Suppressor macrophage treated with lipopolysaccharide for 4 hours (primary cell): ENCODE results near the gene TPGS1.

Experiments used
- DNase-seq: peaks from one replicate; pipeline ENCODE4 v3.0.0-alpha.2; 2020

Gene TPGS1

GRCh38 chr19:496112-496665 is 11.1 kb upstream of the TPGS1 start, which contains the start of gene MADCAM1:
MADCAM1 (plus strand) TSS chr19:496486; CDS start chr19:496500, 14 bp downstream.
- no peak for DNase-seq

- no peak for DNase-seq
Observed at GRCh38 chr19:496986-497385, 10.3 kb upstream of the TPGS1 start.

- no peak for DNase-seq
Observed at GRCh38 chr19:497491-497868, 9.8 kb upstream of the TPGS1 start.

- no peak for DNase-seq
Observed at GRCh38 chr19:497869-498510, 9.3 kb upstream of the TPGS1 start.

- DNase-seq, result no peak
Observed at GRCh38 chr19:498511-498891, 8.8 kb upstream of the TPGS1 start.

- DNase-seq, result no peak
Observed at GRCh38 chr19:498977-499623, 8.2 kb upstream of the TPGS1 start.

- DNase-seq, result no peak
Observed at GRCh38 chr19:501646-502045, 5.7 kb upstream of the TPGS1 start.

GRCh38 chr19:504616-505015 is 2.7 kb upstream of the TPGS1 start:
- DNase-seq, result no peak

- peak; percentile 91 for DNase-seq
Observed at GRCh38 chr19:506404-507285, 652 bp upstream of the TPGS1 start.

GRCh38 chr19:508204-509150 is 1.2 kb downstream of the TPGS1 start:
- no peak for DNase-seq

GRCh38 chr19:510606-511100 is 3.4 kb downstream of the TPGS1 start:
- peak; percentile 93 for DNase-seq

- peak; percentile 78 for DNase-seq
Observed at GRCh38 chr19:511101-511851, 4.0 kb downstream of the TPGS1 start.

- DNase-seq, result no peak
Observed at GRCh38 chr19:512547-513365, 5.5 kb downstream of the TPGS1 start.

GRCh38 chr19:513368-514165 is 6.3 kb downstream of the TPGS1 start:
- DNase-seq, result no peak

GRCh38 chr19:514166-514663 is 6.9 kb downstream of the TPGS1 start:
- DNase-seq, result no peak

GRCh38 chr19:517721-518597 is 10.7 kb downstream of the TPGS1 start:
- DNase-seq, result no peak

GRCh38 chr19:518598-519231 is 11.4 kb downstream of the TPGS1 start:
- DNase-seq, result no peak

- no peak for DNase-seq
Observed at GRCh38 chr19:519449-519865, 12.2 kb downstream of the TPGS1 start.
